HepG2 (cell line): Measurements from ENCODE around the gene WWC1. TPM values are rescaled to one million over a fixed set of nuclear protein-coding genes. Genes with fewer than 3 reads are reported as not detected.

Experiments used
- ATAC-seq: fragments of 200-7000 bp; cut with Tn5 transposase; 3 replicates; pipeline ENCODE4 v1.9.1; 2020; ENCODE audit warnings: mild to moderate bottlenecking, moderate library complexity
- BruUV-seq: library from RNA; stranded (reverse); fragments of 400-500 nt; replicated peaks from 2 replicates; lab custom pipeline; 2021; lab: Mats Ljungman, UMichigan
- CTCF ChIA-PET: fragments of 300-600 bp; formaldehyde crosslinking; extraction: SDS; loops from one replicate; lab custom pipeline; 2021; ENCODE audit warnings: low total read pairs, inconsistent platforms, low intra/inter-chr PET ratio; lab: Yijun Ruan, JAX
- POLR2A ChIA-PET: fragments of 350-600 bp; sonication (Branson Sonifier 250); formaldehyde crosslinking; loops from one replicate; lab custom pipeline; 2020; ENCODE audit warnings: antibody characterized with exemption, inconsistent platforms; lab: Yijun Ruan, JAX
- DNase-seq: peaks from one replicate; pipeline ENCODE4 v3.0.0-alpha.2; 2015; ENCODE audit warnings: low spot score
- FAIRE-seq: peaks from 3 replicates; lab custom pipeline; 2011; peaks lifted over from hg19 to GRCh38; lab: Jason Lieb, UNC
- H2AFZ ChIP-seq: one replicate; pipeline ENCODE4 v1.6.1; 2011; ENCODE audit warnings: low read length, inconsistent platforms
- H3K27ac ChIP-seq: fragments of 300-600 bp; 3 replicates; pipeline ENCODE4 v1.8.0; 2011; ENCODE audit warnings: mixed run types, mild to moderate bottlenecking, mixed read lengths, low read length, inconsistent platforms; ENCODE audit not compliant: insufficient read depth; ENCODE audit errors: extremely low read length
- H3K27me3 ChIP-seq, 2 experiments: fragments of 200-600 bp in 1 of 2; 2 replicates in 1 of 2; 3 replicates in 1 of 2; pipeline versions ENCODE4 v1.6.0 to v1.8.0; 2011; ENCODE audit warnings: low read length in 2 of 2, mild to moderate bottlenecking in 2 of 2, moderate library complexity in 2 of 2, inconsistent platforms in 1 of 2; ENCODE audit not compliant: insufficient read depth in 2 of 2, control insufficient read depth in 1 of 2
- H3K36me3 ChIP-seq, 2 experiments: fragments of 200-600 bp in 1 of 2; replicated peaks in 1 of 2; 2 replicates in 1 of 2; 3 replicates in 1 of 2; pipeline versions ENCODE4 v1.5.1 to v1.8.0; 2011; ENCODE audit warnings: low read length in 2 of 2, inconsistent platforms in 1 of 2; ENCODE audit not compliant: insufficient read depth in 2 of 2, control insufficient read depth in 1 of 2
- H3K4me1 ChIP-seq: 2 replicates; pipeline ENCODE4 v1.5.1; 2012; ENCODE audit warnings: low read length, inconsistent platforms; ENCODE audit not compliant: insufficient read depth
- H3K4me2 ChIP-seq: 2 replicates; pipeline ENCODE4 v1.6.0; 2011; ENCODE audit warnings: low read depth, low read length, inconsistent platforms
- H3K4me3 ChIP-seq, 3 experiments: fragments of 200-600 bp in 1 of 3; sonication (generic), shearing (Covaris generic) in 1 of 3; replicated peaks in 1 of 3; 2 replicates each; pipeline ENCODE4 v1.5.1; 2011 to 2016; ENCODE audit warnings: low read length in 3 of 3, inconsistent platforms in 2 of 3, low read depth in 2 of 3, mild to moderate bottlenecking in 2 of 3, control low read depth in 1 of 3, mixed read lengths in 1 of 3; ENCODE audit not compliant: insufficient read depth in 1 of 3
- H3K79me2 ChIP-seq: one replicate; pipeline ENCODE4 v1.6.1; 2011; ENCODE audit warnings: low read length, inconsistent platforms; ENCODE audit not compliant: insufficient read depth
- H3K9ac ChIP-seq: 2 replicates; pipeline ENCODE4 v1.6.0; 2011; ENCODE audit warnings: mild to moderate bottlenecking, low read depth, low read length, inconsistent platforms; ENCODE audit not compliant: insufficient read depth
- H3K9me3 ChIP-seq: 2 replicates; pipeline ENCODE4 v1.5.1; 2012; ENCODE audit warnings: mild to moderate bottlenecking, low read length
- H4K20me1 ChIP-seq: 2 replicates; pipeline ENCODE4 v1.6.0; 2011; ENCODE audit warnings: inconsistent platforms, mild to moderate bottlenecking, low read length, moderate library complexity; ENCODE audit not compliant: insufficient read depth
- ETV6 ChIP-seq: sonication (generic); formaldehyde crosslinking; conservative IDR thresholded peaks from 2 replicates; pipeline ENCODE4 v1.4.0; 2020; ENCODE audit warnings: missing genetic modification reagents
- LCORL ChIP-seq, 2 experiments: fragments of 450-650 bp in 1 of 2; sonication (generic) in 1 of 2; formaldehyde crosslinking in 1 of 2; IDR thresholded peaks; 2 replicates each; pipeline versions ENCODE4 v1.5.0 to v1.6.1; 2017 to 2020; ENCODE audit warnings: antibody characterized with exemption in 1 of 2, missing genetic modification reagents in 1 of 2
- U2AF1 ChIP-seq: fragments of 200-400 bp; formaldehyde crosslinking; optimal IDR thresholded peaks from 2 replicates; pipeline ENCODE3; 2017; ENCODE audit warnings: mild to moderate bottlenecking, low read depth, low read length
- ZC3H4 ChIP-seq: sonication (generic); formaldehyde crosslinking; IDR thresholded peaks from 2 replicates; pipeline ENCODE4 v1.4.0; 2020; ENCODE audit warnings: missing genetic modification reagents, borderline replicate concordance
- ZNF274 ChIP-seq: sonication (generic); formaldehyde crosslinking; IDR thresholded peaks from 2 replicates; pipeline ENCODE4 v1.5.1; 2020; ENCODE audit warnings: mild to moderate bottlenecking, missing genetic modification reagents
- ZNF772 ChIP-seq: sonication (generic); formaldehyde crosslinking; IDR thresholded peaks from 2 replicates; pipeline ENCODE4 v1.5.0; 2020; ENCODE audit warnings: mild to moderate bottlenecking, missing genetic modification reagents
- WGBS: methylation state at CpG from one replicate; pipeline ENCODE4 v1.1.6; 2017; ENCODE audit warnings: low lambda C conversion rate; 5-methylcytosine and 5-hydroxymethylcytosine counted together
- in situ Hi-C: cut with HindIII; loops from 2 replicates; pipeline ENCODE4 v1.10.0; 2017; ENCODE audit warnings: low pct_unique_long_range_greater_than_20kb; ENCODE audit not compliant: extremely low pct_ligation_motif_present
- intact Hi-C: fragments of 100-400 bp; cut with micrococcal nuclease; formaldehyde crosslinking; loops from one replicate; pipeline ENCODE4 v1.10.0; 2022; ENCODE audit not compliant: unreplicated experiment
- polyA plus RNA-seq, 8 experiments: library from polyadenylated mRNA; depleted of rRNA in 3 of 8; stranded (reverse) in 7 of 8; unstranded in 1 of 8; fragments of >200 nt; fragmentation: Illumina TruSeq in 4 of 8; extraction: Trizol in 4 of 8; gene quantifications; 2 replicates each; pipeline versions ENCODE4 v1.2.1 to v1.2.3, GENCODE V29; 2011 to 2016; ENCODE audit warnings: low read depth in 4 of 8, missing spikeins in 1 of 8, mixed read lengths in 1 of 8; ENCODE audit not compliant: insufficient read depth in 1 of 8
- total RNA-seq, 5 experiments: library from RNA; depleted of rRNA; stranded (reverse); fragments of >200 nt; fragmentation: Illumina TruSeq; extraction: Trizol; gene quantifications; 2 replicates each; pipeline ENCODE4 v1.2.3, GENCODE V29; 2016; ENCODE audit warnings: low read depth in 1 of 5
- TF ChIP-seq, protein P1 (sequence below): sonication (generic); formaldehyde crosslinking; IDR thresholded peaks from 2 replicates; pipeline ENCODE4 v1.4.0; 2020; ENCODE audit warnings: missing genetic modification reagents
- TF ChIP-seq, protein P2 (sequence below): sonication (generic); formaldehyde crosslinking; IDR thresholded peaks from 2 replicates; pipeline ENCODE4 v1.4.0; 2020; ENCODE audit warnings: low read depth, missing genetic modification reagents

WWC1 gene
- total and polyA plus RNA-seq, 2 of the 13 experiments (the other 11 are each of a cell fraction or from before 2014, with no cell fraction given) = 8.3 to 17.9 TPM

DNA sequence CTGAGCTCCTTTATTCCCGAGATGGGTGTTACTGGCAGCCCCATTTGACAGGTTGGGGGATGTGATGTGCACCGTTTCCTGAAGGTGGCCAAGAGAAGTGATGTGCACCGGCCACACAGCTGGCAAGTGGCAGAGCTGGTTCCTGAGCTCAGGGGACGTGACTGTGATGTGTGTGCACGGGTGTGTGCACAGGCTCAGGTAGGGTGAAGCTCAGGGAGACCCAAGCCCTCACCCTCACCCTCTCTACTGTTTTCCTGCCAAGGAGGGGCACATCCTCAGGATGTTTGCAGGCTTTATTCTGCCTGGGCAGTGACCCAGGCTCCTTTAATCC is 56.6 kb downstream of the WWC1 start:
- ATAC-seq = peak; percentile 46; the same call in 1 of the 3 replicates
- in situ Hi-C loops (no loop called here), intact Hi-C loops (no loop called here)
- H3K79me2 ChIP-seq = no peaks in the 10 kb centered on the region
- CTCF ChIA-PET = no interaction called here
- H3K4me2 ChIP-seq = no peak overlapping the region
- no TSS peak for BruUV-seq
- H2AFZ ChIP-seq = no peak overlapping the region
- no peak for FAIRE-seq
- peaks cover 12% of the 10 kb centered on the region for H3K4me1 ChIP-seq
- no peaks in the 10 kb centered on the region for H4K20me1 ChIP-seq
- TF ChIP-seq U2AF1 (no peak), ZC3H4 (CRISPR knock-in tag) (no peak), ZNF772 (CRISPR knock-in tag) (no peak), ETV6 (CRISPR knock-in tag) (no peak), LCORL (IDR thresholded peaks at IDR 0.05) (no peak), LCORL (CRISPR knock-in tag; IDR thresholded peaks at IDR 0.05) (no peak), ZNF274 (no peak)
- TF ChIP-seq, protein P1, sequence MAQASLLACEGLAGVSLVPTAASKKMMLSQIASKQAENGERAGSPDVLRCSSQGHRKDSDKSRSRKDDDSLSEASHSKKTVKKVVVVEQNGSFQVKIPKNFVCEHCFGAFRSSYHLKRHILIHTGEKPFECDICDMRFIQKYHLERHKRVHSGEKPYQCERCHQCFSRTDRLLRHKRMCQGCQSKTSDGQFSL (CRISPR knock-in tag) = no peak
- TF ChIP-seq, protein P2, sequence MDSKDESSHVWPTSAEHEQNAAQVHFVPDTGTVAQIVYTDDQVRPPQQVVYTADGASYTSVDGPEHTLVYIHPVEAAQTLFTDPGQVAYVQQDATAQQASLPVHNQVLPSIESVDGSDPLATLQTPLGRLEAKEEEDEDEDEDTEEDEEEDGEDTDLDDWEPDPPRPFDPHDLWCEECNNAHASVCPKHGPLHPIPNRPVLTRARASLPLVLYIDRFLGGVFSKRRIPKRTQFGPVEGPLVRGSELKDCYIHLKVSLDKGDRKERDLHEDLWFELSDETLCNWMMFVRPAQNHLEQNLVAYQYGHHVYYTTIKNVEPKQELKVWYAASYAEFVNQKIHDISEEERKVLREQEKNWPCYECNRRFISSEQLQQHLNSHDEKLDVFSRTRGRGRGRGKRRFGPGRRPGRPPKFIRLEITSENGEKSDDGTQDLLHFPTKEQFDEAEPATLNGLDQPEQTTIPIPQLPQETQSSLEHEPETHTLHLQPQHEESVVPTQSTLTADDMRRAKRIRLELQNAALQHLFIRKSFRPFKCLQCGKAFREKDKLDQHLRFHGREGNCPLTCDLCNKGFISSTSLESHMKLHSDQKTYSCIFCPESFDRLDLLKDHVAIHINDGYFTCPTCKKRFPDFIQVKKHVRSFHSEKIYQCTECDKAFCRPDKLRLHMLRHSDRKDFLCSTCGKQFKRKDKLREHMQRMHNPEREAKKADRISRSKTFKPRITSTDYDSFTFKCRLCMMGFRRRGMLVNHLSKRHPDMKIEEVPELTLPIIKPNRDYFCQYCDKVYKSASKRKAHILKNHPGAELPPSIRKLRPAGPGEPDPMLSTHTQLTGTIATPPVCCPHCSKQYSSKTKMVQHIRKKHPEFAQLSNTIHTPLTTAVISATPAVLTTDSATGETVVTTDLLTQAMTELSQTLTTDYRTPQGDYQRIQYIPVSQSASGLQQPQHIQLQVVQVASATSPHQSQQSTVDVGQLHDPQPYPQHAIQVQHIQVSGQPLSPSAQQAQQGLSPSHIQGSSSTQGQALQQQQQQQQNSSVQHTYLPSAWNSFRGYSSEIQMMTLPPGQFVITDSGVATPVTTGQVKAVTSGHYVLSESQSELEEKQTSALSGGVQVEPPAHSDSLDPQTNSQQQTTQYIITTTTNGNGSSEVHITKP = no peak
- WGBS = 91% methylated on average over 4 of the region's 5 CpGs
- DNase-seq = no peak
- H3K27me3 ChIP-seq = no peaks in the 10 kb centered on the region
- H3K9ac ChIP-seq = no peak overlapping the region
- peaks cover 0 to 2% of the 10 kb centered on the region in 2 experiments; a peak in 2 of 5 replicates for H3K36me3 ChIP-seq
- H3K4me3 ChIP-seq = no peak overlapping the region
- POLR2A ChIA-PET = no interaction called here
- no peaks in the 10 kb centered on the region for H3K9me3 ChIP-seq
- H3K27ac ChIP-seq = no peak overlapping the region
